B cell (primary cell): ENCODE data around the gene MED15. TPM values are rescaled to one million over a fixed set of nuclear protein-coding genes. Genes with fewer than 3 reads are reported as not detected.

Experiments used
- ATAC-seq: fragments of 200-7000 bp; cut with Tn5 transposase; one replicate; pipeline ENCODE4 v1.10.0; 2021; ENCODE audit warnings: low read depth, mild to moderate bottlenecking, moderate number of reproducible peaks, moderate library complexity
- CTCF ChIA-PET: fragments of 350-600 bp; sonication (Branson Sonifier 250); formaldehyde crosslinking; loops from one replicate; lab custom pipeline; 2021; ENCODE audit warnings: antibody characterized with exemption, inconsistent platforms; lab: Charles Lee
- POLR2A ChIA-PET: fragments of 350-600 bp; sonication (Branson Sonifier 250); formaldehyde crosslinking; loops from one replicate; lab custom pipeline; 2021; ENCODE audit warnings: antibody characterized with exemption; lab: Charles Lee
- DNase-seq: peaks from one replicate; pipeline ENCODE4 v3.0.0; 2013
- H2AFZ ChIP-seq: 2 replicates; pipeline ENCODE4 v1.6.1; 2012; ENCODE audit warnings: mild to moderate bottlenecking, low read depth, low read length; ENCODE audit not compliant: insufficient read depth, poor library complexity, severe bottlenecking
- H3K27ac ChIP-seq, 2 donors: 1 replicate in 1 of 2; 2 replicates in 1 of 2; pipeline ENCODE4 v1.5.1; 2012 to 2013; ENCODE audit warnings: low read length in 2 of 2, mild to moderate bottlenecking in 2 of 2, moderate library complexity in 1 of 2
- H3K27me3 ChIP-seq, 4 experiments: fragments of 200-600 bp in 1 of 4; sonication (generic) in 1 of 4; replicated peaks in 1 of 4; 1 replicate in 2 of 4; 2 replicates in 2 of 4; pipeline versions ENCODE4 v1.6.1 to v1.7.0; 2013 to 2016; ENCODE audit warnings: low read length in 3 of 4, mild to moderate bottlenecking in 2 of 4, mixed read lengths in 1 of 4, moderate library complexity in 1 of 4; ENCODE audit not compliant: insufficient read depth in 4 of 4, control insufficient read depth in 3 of 4; ENCODE audit errors: control extremely low read depth in 1 of 4
- H3K36me3 ChIP-seq, 2 experiments: replicated peaks in 1 of 2; 1 replicate in 1 of 2; 2 replicates in 1 of 2; pipeline versions ENCODE4 v1.6.1 to v1.7.1; 2013; ENCODE audit warnings: low read length in 1 of 2; ENCODE audit not compliant: insufficient read depth in 2 of 2, control insufficient read depth in 1 of 2; ENCODE audit errors: control extremely low read depth in 1 of 2, extremely low read depth in 1 of 2
- H3K4me1 ChIP-seq, 2 donors: fragments of 200-600 bp in 1 of 2; sonication (generic) in 1 of 2; 1 replicate in 1 of 2; 2 replicates in 1 of 2; pipeline versions ENCODE4 v1.5.1 to v1.6.1; 2013 to 2017; ENCODE audit warnings: low read length in 2 of 2; ENCODE audit not compliant: control insufficient read depth in 2 of 2, insufficient read depth in 2 of 2
- H3K4me2 ChIP-seq: replicated peaks from 2 replicates; pipeline ENCODE3; 2012; ENCODE audit warnings: mild to moderate bottlenecking, low read depth, low read length; ENCODE audit not compliant: poor library complexity, severe bottlenecking
- H3K4me3 ChIP-seq, 5 experiments: fragments of 200-600 bp in 1 of 5; sonication (generic) in 1 of 5; 1 replicate in 3 of 5; 2 replicates in 2 of 5; pipeline versions ENCODE4 v1.5.1 to v1.7.0; 2011 to 2016; ENCODE audit warnings: low read length in 4 of 5, mild to moderate bottlenecking in 4 of 5, low read depth in 2 of 5, control low read depth in 1 of 5, moderate library complexity in 1 of 5; ENCODE audit not compliant: insufficient read depth in 1 of 5; ENCODE audit errors: control extremely low read depth in 1 of 5, extremely low read depth in 1 of 5
- H3K79me2 ChIP-seq: fragments of 200-600 bp; sonication (generic); one replicate; pipeline ENCODE4 v1.6.0; 2016; ENCODE audit warnings: low read length; ENCODE audit not compliant: control insufficient read depth, insufficient read depth
- H3K9ac ChIP-seq: fragments of 200-600 bp; sonication (generic); 2 replicates; pipeline ENCODE4 v1.6.1; 2017; ENCODE audit warnings: mild to moderate bottlenecking, low read length, moderate library complexity
- H3K9me3 ChIP-seq, 3 donors: one replicate each; pipeline versions ENCODE4 v1.6.1 to v1.7.1; 2013; ENCODE audit warnings: low read length in 2 of 3; ENCODE audit not compliant: control insufficient read depth in 2 of 3, insufficient read depth in 1 of 3; ENCODE audit errors: control extremely low read depth in 1 of 3
- H4K20me1 ChIP-seq: 2 replicates; pipeline ENCODE4 v1.6.0; 2012; ENCODE audit warnings: mild to moderate bottlenecking, low read length; ENCODE audit not compliant: insufficient read depth, control insufficient read depth, poor library complexity, severe bottlenecking
- H3K27ac Mint-ChIP-seq: one replicate; pipeline ENCODE4 v1.8.0; 2021; ENCODE audit warnings: mixed read lengths
- H3K27me3 Mint-ChIP-seq: one replicate; pipeline ENCODE4 v1.8.0; 2021; ENCODE audit warnings: mixed read lengths
- H3K4me1 Mint-ChIP-seq: one replicate; pipeline ENCODE4 v1.8.0; 2021; ENCODE audit warnings: mixed read lengths
- H3K4me3 Mint-ChIP-seq: one replicate; pipeline ENCODE4 v1.8.0; 2021; ENCODE audit warnings: mixed read lengths
- H3K9me3 Mint-ChIP-seq: one replicate; pipeline ENCODE4 v1.8.0; 2022; ENCODE audit warnings: mixed read lengths; ENCODE audit not compliant: insufficient read depth
- CTCF ChIP-seq: fragments of 200-600 bp; IDR thresholded peaks from one replicate; pipeline ENCODE4 v1.8.0; 2022; ENCODE audit warnings: antibody characterized with exemption, mild to moderate bottlenecking
- EZH2 ChIP-seq: IDR thresholded peaks from 2 replicates; pipeline ENCODE4 v1.6.1; 2012; ENCODE audit warnings: borderline replicate concordance, low read depth, mild to moderate bottlenecking, moderate library complexity, low read length; ENCODE audit not compliant: insufficient read depth, poor library complexity, severe bottlenecking
- WGBS: methylation state at CpG from one replicate; pipeline ENCODE4 v1.1.5; 2013; ENCODE audit warnings: missing lambda C conversion rate; ENCODE audit not compliant: insufficient coverage; 5-methylcytosine and 5-hydroxymethylcytosine counted together
- intact Hi-C: fragments of 100-400 bp; cut with micrococcal nuclease; formaldehyde crosslinking; loops from one replicate; pipeline ENCODE4 v1.10.0; 2022
- polyA plus RNA-seq: library from polyadenylated mRNA; depleted of rRNA; stranded (reverse); fragments of >200 nt; gene quantifications from 2 replicates; pipeline ENCODE4 v1.2.3, GENCODE V29; 2012
- total RNA-seq, 2 donors: library from RNA; stranded (reverse); fragments of 120-200 nt in 1 of 2; gene quantifications; 1 replicate in 1 of 2; 2 replicates in 1 of 2; pipeline versions ENCODE4 v1.2.3 to v1.2.4, GENCODE V29; 2013 to 2022

MED15 gene
- total and polyA plus RNA-seq, 2 donors (not counting 1 experiment from before 2014, with no cell fraction given), result 109 to 134 TPM

DNA sequence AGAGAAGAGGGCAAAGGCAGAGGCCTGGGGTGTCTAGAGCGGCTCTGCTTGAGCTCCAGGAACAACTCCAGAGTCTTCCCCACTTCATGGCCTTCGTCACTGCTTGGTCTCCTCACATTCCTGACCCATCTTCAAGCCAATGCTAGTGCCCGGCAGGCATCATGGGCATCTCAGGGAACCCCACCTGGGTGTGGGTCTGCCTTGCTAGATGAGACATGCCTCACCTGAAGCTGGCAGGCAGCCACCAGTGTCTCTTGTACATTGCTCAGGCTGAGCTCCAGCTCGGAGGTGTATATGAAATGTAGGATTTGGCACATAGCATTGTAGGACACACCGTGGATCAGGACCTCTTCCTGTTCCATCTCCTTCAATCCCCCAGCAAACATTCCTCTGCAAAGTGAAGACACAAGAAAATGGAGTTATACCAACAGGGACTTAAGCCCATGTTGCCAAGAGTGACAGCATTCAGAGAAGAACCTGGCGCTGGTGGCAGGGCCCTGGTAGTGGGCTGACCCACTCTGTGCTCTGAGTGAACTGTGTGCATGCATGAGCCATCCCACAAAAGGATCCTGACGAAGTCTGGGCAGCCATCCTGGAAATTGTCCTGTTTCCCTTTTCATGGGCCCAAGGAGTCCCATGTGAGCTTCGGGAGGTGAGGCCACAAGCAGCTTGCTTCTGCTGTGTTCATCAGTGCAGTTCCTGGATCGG is 36.1 kb upstream of the MED15 start:
- no peak overlapping the region for H3K27ac Mint-ChIP-seq
- no peak overlapping the region for H2AFZ ChIP-seq
- ATAC-seq (no peak), DNase-seq (no peak)
- no peaks in the 10 kb centered on the region for H4K20me1 ChIP-seq
- 100% methylated on average over 4 of the region's 9 CpGs for WGBS
- POLR2A ChIA-PET, result no interaction called here
- no peaks in the 10 kb centered on the region for H3K79me2 ChIP-seq
- H3K4me3 Mint-ChIP-seq, result no peak overlapping the region
- H3K36me3 ChIP-seq, result peaks cover 0 to 30% of the 10 kb centered on the region in 2 experiments
- no peak overlapping the region for H3K9ac ChIP-seq
- CTCF ChIA-PET, result interaction anchor here (1.3 kb wide), 1 partner anchor 53 kb away, joined by 3 read pairs; no protein-coding TSS in a partner anchor
- H3K27me3 Mint-ChIP-seq, result no peaks in the 10 kb centered on the region
- no peak overlapping the region for H3K4me3 ChIP-seq
- intact Hi-C loops, result no loop called here
- H3K4me2 ChIP-seq, result no peak overlapping the region
- TF ChIP-seq EZH2, result no peak
- no peak for TF ChIP-seq CTCF
- H3K27me3 ChIP-seq, result no peaks in the 10 kb centered on the region
- no peak overlapping the region for H3K27ac ChIP-seq
- H3K4me1 Mint-ChIP-seq, result peaks cover 9% of the 10 kb centered on the region
- H3K4me1 ChIP-seq, result no peaks in the 10 kb centered on the region
- H3K9me3 Mint-ChIP-seq, result no peaks in the 10 kb centered on the region
- no peaks in the 10 kb centered on the region for H3K9me3 ChIP-seq

DNA sequence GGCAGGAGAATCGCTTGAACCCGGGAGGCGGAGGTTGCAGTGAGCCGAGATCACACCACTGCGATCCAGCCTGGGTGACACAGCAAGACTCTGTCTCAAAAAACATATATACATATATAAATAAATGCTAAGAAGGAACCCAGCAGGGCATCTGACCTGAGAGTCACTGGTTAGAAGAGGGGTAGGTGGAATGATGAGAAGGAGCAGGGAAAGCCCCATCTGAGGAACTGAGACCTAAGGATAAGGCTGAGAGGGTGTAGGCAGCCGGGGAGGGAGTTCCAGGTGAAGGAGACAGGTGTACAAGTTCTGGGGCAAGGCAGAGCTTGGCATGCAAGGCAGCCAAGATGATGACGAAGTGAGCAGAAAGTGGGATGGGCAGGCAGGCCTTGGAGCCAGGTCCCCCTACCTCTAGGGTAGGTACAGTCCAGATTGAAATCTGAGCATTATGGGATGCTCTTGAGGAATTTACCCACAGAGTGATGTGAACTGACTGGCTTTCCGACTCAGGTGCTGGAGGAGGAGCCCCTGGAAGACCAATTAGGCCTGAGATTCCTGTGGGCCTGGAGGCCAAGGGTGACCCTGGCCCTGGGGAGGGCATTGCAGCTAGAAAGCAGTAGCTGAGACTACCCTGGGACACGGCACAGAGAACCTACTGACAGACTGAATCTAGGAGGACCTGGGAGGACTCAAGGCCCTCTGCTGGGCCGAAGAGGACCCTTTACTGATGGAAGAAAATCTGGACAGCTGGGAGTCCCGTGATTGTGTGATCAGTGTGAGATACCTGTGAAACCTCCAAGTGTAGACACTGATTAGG is 34.6 kb upstream of the MED15 start:
- TF ChIP-seq CTCF, result no peak
- no peak for TF ChIP-seq EZH2
- Histone ChIP-seq H3K36me3 (peaks cover 0 to 27% of the 10 kb centered on the region in 2 experiments), H4K20me1 (no peaks in the 10 kb centered on the region), H3K4me2 (no peak overlapping the region), H2AFZ (no peak overlapping the region), H3K4me3 (no peak overlapping the region), H3K27ac (no peak overlapping the region), H3K79me2 (no peaks in the 10 kb centered on the region), H3K9ac (no peak overlapping the region), H3K9me3 (no peaks in the 10 kb centered on the region), H3K27me3 (no peaks in the 10 kb centered on the region), H3K4me1 (no peaks in the 10 kb centered on the region)
- intact Hi-C loops, result no loop called here
- ChIA-PET CTCF (no interaction called here), POLR2A (no interaction called here)
- 94% methylated on average over 4 of the region's 11 CpGs for WGBS
- Mint-ChIP-seq H3K4me1 (peaks cover 5% of the 10 kb centered on the region), H3K27ac (peak overlapping the region; percentile 26), H3K4me3 (no peak overlapping the region), H3K27me3 (no peaks in the 10 kb centered on the region), H3K9me3 (no peaks in the 10 kb centered on the region)
- DNase-seq (no peak), ATAC-seq (no peak)
